Eye (tissue), 1 donor: ENCODE data around the gene KRTAP20-1.

Experiments used
- DNase-seq: peaks from one replicate; pipeline ENCODE4 v3.0.0-alpha.2; 2015

The KRTAP20-1 gene

GRCh38 chr21:30652891-30653290 is 36.7 kb downstream of the KRTAP20-1 start:
- DNase-seq, result no peak
